ENCODE results near the gene POLDIP2. TPM values are rescaled to one million over a fixed set of nuclear protein-coding genes. Genes with fewer than 3 reads are reported as not detected.
A peak's percentile ranks its signal among the peaks of the same experiment; 100 is the strongest.

The POLDIP2 gene
- total and polyA plus RNA-seq, 9 of the 15 experiments (the other 6 are each of a cell fraction or from before 2014, with no cell fraction given): 22.0 to 137 (median 104) TPM

GRCh38 chr17:28372203-28372944 lies 15.0 kb upstream of the POLDIP2 start (continued):
- TF ChIP-seq CREB3 (tag; conservative IDR thresholded peaks at IDR 0.05; ENCODE audit: low read depth): no peak
- TF ChIP-seq ZBTB43 (CRISPR knock-in tag; IDR thresholded peaks at IDR 0.05): no peak

GRCh38 chr17:28371245-28372202 lies 14.2 kb upstream of the POLDIP2 start, which contains the start of gene SARM1:
TSS of gene SARM1 (plus strand) at chr17:28371694. CDS start at chr17:28372033, 339 bp downstream.
- H2AFZ ChIP-seq (ENCODE audit: low read depth, low read length): peak within 1 kb of the TSS; percentile 11; the same call in 1 of the 2 replicates
- in situ Hi-C loops (cut with MboI): no loop called here
- H3K9me1 ChIP-seq (ENCODE audit: control insufficient read depth, insufficient read depth, low read length): peaks cover 5% of the 10 kb centered on the region
- ATAC-seq: peak; percentile 97
- FAIRE-seq: peak; percentile 75
- peaks cover 16 to 38% of the 10 kb centered on the region in 2 experiments for H3K4me1 ChIP-seq (replicated peaks in 1 of 2; ENCODE audit: control insufficient read depth in 2 of 2, insufficient read depth in 2 of 2, low read length in 2 of 2)
- H3K36me3 ChIP-seq (ENCODE audit: control insufficient read depth, insufficient read depth, low read length): no peaks in the 10 kb centered on the region
- H4K20me1 ChIP-seq (replicated peaks; ENCODE audit: control insufficient read depth, insufficient read depth, low read length): peaks cover 14% of the 10 kb centered on the region
- no TSS peak for BruUV-seq (replicated peaks)
- intact Hi-C loops (cut with micrococcal nuclease): no loop called here
- POLR2A ChIA-PET: interaction anchor here (0.6 to 1.1 kb wide), 4 partner anchors 36 to 132 kb away, joined by 3 read pairs; partner anchors contain the start of gene TNFAIP1
- H3K27me3 ChIP-seq (ENCODE audit: control insufficient read depth in 2 of 2, insufficient read depth in 2 of 2, low read length in 2 of 2): peaks cover 0 to 4% of the 10 kb centered on the region in 2 experiments; a peak in 1 of 5 replicates
- no peak within 1 kb of the TSS for H3K27ac ChIP-seq (ENCODE audit: extremely low read depth, low read depth, low read length)
- no peaks in the 10 kb centered on the region for H3K79me2 ChIP-seq (ENCODE audit: control insufficient read depth, insufficient read depth, low read length)
- 11% methylated on average over 38 of the region's 80 CpGs for WGBS (ENCODE audit: insufficient coverage, low coverage, missing lambda C conversion rate)
- CTCF ChIA-PET (ENCODE audit: low intra/inter-chr PET ratio): no interaction called here
- no peaks in the 10 kb centered on the region for H3K9me3 ChIP-seq (replicated peaks; ENCODE audit: control insufficient read depth, insufficient read depth, low read depth, low read length)
- H3K4me2 ChIP-seq (ENCODE audit: insufficient read depth, low read length): peak within 1 kb of the TSS; percentile 41
- H3K4me3 ChIP-seq: peak within 1 kb of the TSS; percentile 29
- peak within 1 kb of the TSS in 1 of 2 experiments; percentile 6; a peak in 1 of 4 replicates for H3K9ac ChIP-seq (ENCODE audit: insufficient read depth in 1 of 2, low read depth in 2 of 2, low read length in 2 of 2)
- peak; percentile 88 to 94 (median 90) for DNase-seq (ENCODE audit: extremely low read depth in 1 of 4, low spot score in 3 of 4)
- TF ChIP-seq XRCC3 (IDR thresholded peaks at IDR 0.05): no peak
- TF ChIP-seq MAZ (CRISPR knock-in tag; conservative IDR thresholded peaks at IDR 0.05 in 1 of 2, IDR thresholded peaks at IDR 0.05 in 1 of 2): peak in 1 of 2 experiments; percentile 52; a peak in 2 of 4 replicates
- peak; percentile 79 for TF ChIP-seq TOE1 (IDR thresholded peaks at IDR 0.05; ENCODE audit: borderline replicate concordance)
- TF ChIP-seq TOE1 (CRISPR knock-in tag; IDR thresholded peaks at IDR 0.05; ENCODE audit: borderline replicate concordance, low read depth): no peak
- TF ChIP-seq TFAP4 (CRISPR knock-in tag; IDR thresholded peaks at IDR 0.05; ENCODE audit: borderline replicate concordance): 0 out of 2 replicates have a peak, but pooled peaks have one; percentile 21
- TF ChIP-seq PRDM10 (IDR thresholded peaks at IDR 0.05; ENCODE audit: partially characterized antibody): no peak

All from K562 (cell line).